Forelimb muscle (tissue), 1 donor: Measurements from ENCODE around the gene C19orf47. TPM values are rescaled to one million over a fixed set of nuclear protein-coding genes. Genes with fewer than 3 reads are reported as not detected.

Experiments used
- DNase-seq: peaks from one replicate; pipeline ENCODE4 v3.0.0-alpha.2; 2013; ENCODE audit warnings: low read depth
- polyA plus RNA-seq: library from polyadenylated mRNA; unstranded; fragments of 120-200 nt; gene quantifications from one replicate; pipeline ENCODE4 v1.2.1, GENCODE V29; 2013; ENCODE audit not compliant: insufficient read length

The C19orf47 gene
- polyA plus RNA-seq, 1 donor, result 77.2 TPM

- no peak for DNase-seq
Measured at GRCh38 chr19:40283414-40284250, 64.6 kb downstream of the C19orf47 start.

GRCh38 chr19:40282920-40283319 lies 65.3 kb downstream of the C19orf47 start:
- no peak for DNase-seq

- DNase-seq, result no peak
Measured at GRCh38 chr19:40282209-40282580, 66.0 kb downstream of the C19orf47 start.

- no peak for DNase-seq
Measured at GRCh38 chr19:40281381-40282208, 66.6 kb downstream of the C19orf47 start.

GRCh38 chr19:40280608-40281221 lies 67.5 kb downstream of the C19orf47 start:
- no peak for DNase-seq

GRCh38 chr19:40279761-40280607 lies 68.2 kb downstream of the C19orf47 start:
- no peak for DNase-seq

- no peak for DNase-seq
Measured at GRCh38 chr19:40279120-40279551, 69.1 kb downstream of the C19orf47 start.

GRCh38 chr19:40278361-40279035 lies 69.7 kb downstream of the C19orf47 start:
- no peak for DNase-seq

- no peak for DNase-seq
Measured at GRCh38 chr19:40277356-40278059, 70.7 kb downstream of the C19orf47 start.

- no peak for DNase-seq
Measured at GRCh38 chr19:40274585-40275544, 73.3 kb downstream of the C19orf47 start.

GRCh38 chr19:40273469-40274360 lies 74.5 kb downstream of the C19orf47 start:
- DNase-seq, result no peak

GRCh38 chr19:40272261-40272660 lies 75.9 kb downstream of the C19orf47 start:
- DNase-seq, result no peak

GRCh38 chr19:40271706-40272105 lies 76.5 kb downstream of the C19orf47 start:
- no peak for DNase-seq

GRCh38 chr19:40270362-40271089 lies 77.7 kb downstream of the C19orf47 start:
- no peak for DNase-seq
